ENCODE results near the gene TENT4A.

TENT4A gene

GRCh38 chr5:6736106-6736505 is 22.9 kb downstream of the TENT4A start:
- H3K27ac Mint-ChIP-seq, result no peak overlapping the region
- H3K4me1 Mint-ChIP-seq, result peaks cover 41% of the 10 kb centered on the region
- H3K27me3 Mint-ChIP-seq (ENCODE audit: low read depth), result no peaks in the 10 kb centered on the region
- no peaks in the 10 kb centered on the region for H3K9me3 Mint-ChIP-seq
- H3K36me3 Mint-ChIP-seq (ENCODE audit: low read depth), result peaks cover 26% of the 10 kb centered on the region
- no peak for TF ChIP-seq CTCF (IDR thresholded peaks at IDR 0.05; ENCODE audit: unreplicated experiment in 3 of 3)
- no peak overlapping the region for H3K4me3 Mint-ChIP-seq

DNA sequence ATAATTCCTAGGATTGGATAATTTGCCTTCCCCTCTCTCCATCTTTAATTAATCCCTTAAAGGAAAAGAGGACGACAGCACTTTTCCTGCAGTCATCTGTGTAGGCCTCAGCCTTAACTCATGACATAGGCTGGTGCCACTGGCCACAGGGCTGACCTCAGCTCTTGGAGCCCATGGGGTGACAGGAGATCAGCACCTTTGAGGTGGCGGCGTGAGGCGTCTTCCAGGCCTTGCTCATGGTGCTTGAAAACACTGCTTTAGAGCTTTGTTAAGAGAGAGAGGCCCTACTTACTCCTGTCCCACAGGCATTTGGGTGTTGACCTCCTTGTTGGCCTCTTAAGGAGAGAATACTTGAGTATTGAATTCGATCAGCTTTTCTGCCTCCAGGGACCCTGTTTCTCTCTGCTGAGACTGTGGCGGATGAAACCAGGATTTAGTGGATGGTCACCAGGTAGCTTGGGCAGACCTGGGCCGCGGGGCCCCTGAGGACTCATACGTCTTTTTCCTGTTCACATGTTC is 23.4 kb downstream of the TENT4A start:
- H3K9me3 Mint-ChIP-seq, result no peaks in the 10 kb centered on the region
- H3K4me3 Mint-ChIP-seq, result no peak overlapping the region
- no peak overlapping the region for H3K27ac Mint-ChIP-seq

GRCh38 chr5:6737043-6737941 is 24.1 kb downstream of the TENT4A start:
- Mint-ChIP-seq H3K4me3 (no peak overlapping the region), H3K27me3 (ENCODE audit: low read depth) (no peaks in the 10 kb centered on the region), H3K9me3 (no peaks in the 10 kb centered on the region), H3K27ac (no peak overlapping the region), H3K36me3 (ENCODE audit: low read depth) (peaks cover 29% of the 10 kb centered on the region), H3K4me1 (peaks cover 29% of the 10 kb centered on the region)
- TF ChIP-seq CTCF (IDR thresholded peaks at IDR 0.05; ENCODE audit: unreplicated experiment in 3 of 3), result no peak

More for the DNA sequence above, 23.4 kb downstream of the TENT4A start:
- Mint-ChIP-seq H3K36me3 (ENCODE audit: low read depth) (peaks cover 26% of the 10 kb centered on the region), H3K27me3 (ENCODE audit: low read depth) (no peaks in the 10 kb centered on the region), H3K4me1 (peaks cover 36% of the 10 kb centered on the region)
- no peak for TF ChIP-seq CTCF (IDR thresholded peaks at IDR 0.05; ENCODE audit: unreplicated experiment in 3 of 3)

DNA sequence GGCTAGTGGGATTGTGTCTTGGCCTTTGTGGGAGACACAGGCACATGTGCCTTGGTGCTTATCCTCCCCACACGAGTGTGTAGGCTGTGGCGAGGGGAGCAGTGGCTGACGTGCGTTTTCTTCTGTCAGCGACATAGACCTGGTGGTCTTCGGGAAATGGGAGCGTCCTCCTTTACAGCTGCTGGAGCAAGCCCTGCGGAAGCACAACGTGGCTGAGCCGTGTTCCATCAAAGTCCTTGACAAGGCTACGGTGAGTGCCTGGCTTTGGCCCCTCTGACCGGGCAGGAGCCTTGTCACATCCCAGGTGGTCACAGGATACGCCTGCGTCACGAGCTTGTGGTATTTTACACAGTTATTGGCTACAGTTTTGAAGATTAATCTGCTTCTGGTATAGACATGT is 26.4 kb downstream of the TENT4A start:
- no peak overlapping the region for H3K4me3 Mint-ChIP-seq
- no peak overlapping the region for H3K27ac Mint-ChIP-seq
- TF ChIP-seq CTCF (IDR thresholded peaks at IDR 0.05; ENCODE audit: unreplicated experiment in 3 of 3), result no peak
- peaks cover 9% of the 10 kb centered on the region for H3K4me1 Mint-ChIP-seq
- no peaks in the 10 kb centered on the region for H3K27me3 Mint-ChIP-seq (ENCODE audit: low read depth)
- H3K36me3 Mint-ChIP-seq (ENCODE audit: low read depth), result peaks cover 42% of the 10 kb centered on the region
- no peaks in the 10 kb centered on the region for H3K9me3 Mint-ChIP-seq

- Mint-ChIP-seq H3K4me1 (no peaks in the 10 kb centered on the region), H3K4me3 (no peak overlapping the region), H3K36me3 (ENCODE audit: low read depth) (peaks cover 44% of the 10 kb centered on the region), H3K27ac (no peak overlapping the region), H3K27me3 (ENCODE audit: low read depth) (no peaks in the 10 kb centered on the region), H3K9me3 (no peaks in the 10 kb centered on the region)
- no peak for TF ChIP-seq CTCF (IDR thresholded peaks at IDR 0.05; ENCODE audit: unreplicated experiment in 3 of 3)
Observed at GRCh38 chr5:6740586-6741150, 27.4 kb downstream of the TENT4A start.
